HEK293 (cell line): ENCODE measurements around the gene OBSCN.

Experiments
- CTCF ChIP-seq: fragments of 450-650 bp; formaldehyde crosslinking; IDR thresholded peaks from 2 replicates; pipeline ENCODE4 v1.5.1; 2016; ENCODE audit warnings: missing biosample characterization, missing genetic modification characterization
- YY2 ChIP-seq: fragments of 450-650 bp; formaldehyde crosslinking; IDR thresholded peaks from 2 replicates; pipeline ENCODE4 v1.5.1; 2016; ENCODE audit warnings: missing biosample characterization, missing genetic modification characterization

GRCh38 chr1:228358764-228359612, 151.1 kb downstream of the OBSCN start:
- TF ChIP-seq CTCF (no peak), YY2 (tag by site-specific recombination) (no peak)
